Gastrocnemius medialis (tissue), 4 donors: Measurements from ENCODE around the gene PPP2R5E. TPM values are rescaled to one million over a fixed set of nuclear protein-coding genes. Genes with fewer than 3 reads are reported as not detected.
A peak's percentile ranks its signal among the peaks of the same experiment; 100 is the strongest.

Source experiments
- ATAC-seq, 2 donors: fragments of 150-250 bp; one replicate each; pipeline ENCODE4 v1.9.1; 2016
- DNase-seq, 2 donors: peaks; one replicate each; pipeline ENCODE4 v3.0.0-alpha.2; 2019
- H3K27ac ChIP-seq, 4 donors: fragments of 200-600 bp; sonication (generic); 1 replicate in 1 of 4; 2 replicates in 3 of 4; pipeline ENCODE4 v1.5.1; 2016 to 2018; ENCODE audit warnings: mild to moderate bottlenecking in 2 of 4, moderate library complexity in 1 of 4
- H3K27me3 ChIP-seq, 3 donors: fragments of 200-600 bp; sonication (generic) in 2 of 3; 1 replicate in 1 of 3; 2 replicates in 2 of 3; pipeline versions ENCODE4 v1.5.1 to v1.6.0; 2016 to 2019; ENCODE audit warnings: mild to moderate bottlenecking in 1 of 3, moderate library complexity in 1 of 3
- H3K36me3 ChIP-seq, 2 donors: fragments of 200-600 bp; sonication (generic) in 1 of 2; one replicate each; pipeline ENCODE4 v1.5.1; 2017 to 2018
- H3K4me1 ChIP-seq, 2 donors: fragments of 200-600 bp; sonication (generic) in 1 of 2; one replicate each; pipeline ENCODE4 v1.5.1; 2016 to 2017; ENCODE audit warnings: mild to moderate bottlenecking in 2 of 2
- H3K4me3 ChIP-seq, 4 donors: fragments of 200-600 bp; sonication (generic) in 3 of 4; 1 replicate in 1 of 4; 2 replicates in 3 of 4; pipeline ENCODE4 v1.5.1; 2016 to 2019; ENCODE audit warnings: mild to moderate bottlenecking in 2 of 4
- H3K9me3 ChIP-seq, 3 donors: fragments of 200-600 bp; sonication (generic) in 2 of 3; 1 replicate in 1 of 3; 2 replicates in 2 of 3; pipeline ENCODE4 v1.5.1; 2016 to 2019
- POLR2A ChIP-seq, 2 donors: fragments of 450-650 bp; IDR thresholded peaks; one replicate each; pipeline ENCODE4 v1.6.1; 2017; ENCODE audit warnings: antibody characterized with exemption in 2 of 2, mild to moderate bottlenecking in 2 of 2, moderate library complexity in 2 of 2
- in situ Hi-C, 4 donors: fragments of 200-750 bp; cut with MboI; loops; one replicate each; pipeline versions ENCODE4 v1.15.0 to v1.8.0; 2017; ENCODE audit warnings: low sequenced_read_pairs in 4 of 4
- intact Hi-C: fragments of 100-400 bp; cut with DNase I; formaldehyde crosslinking; loops from one replicate; pipeline ENCODE4 v1.15.1; 2023; ENCODE audit warnings: low total_unique reads
- total RNA-seq, 4 donors: library from RNA; depleted of rRNA; stranded (reverse); fragments of >200 nt; gene quantifications; one replicate each; pipeline versions ENCODE4 v1.1.0 to v1.2.3, GENCODE V29; 2016
- TF ChIP-seq, protein P1 (sequence below), 5 experiments: fragments of 450-650 bp in 3 of 5; fragments of 200-600 bp in 2 of 5; sonication (generic) in 2 of 5; IDR thresholded peaks in 4 of 5; conservative IDR thresholded peaks in 1 of 5; 1 replicate in 4 of 5; 2 replicates in 1 of 5; pipeline ENCODE4 v1.5.1; 2016 to 2019; ENCODE audit warnings: antibody characterized with exemption in 5 of 5, mild to moderate bottlenecking in 3 of 5, moderate library complexity in 3 of 5

Gene PPP2R5E
- total RNA-seq, 4 donors from 2014 or later: 14.6 to 25.8 (median 22.3) TPM

DNA sequence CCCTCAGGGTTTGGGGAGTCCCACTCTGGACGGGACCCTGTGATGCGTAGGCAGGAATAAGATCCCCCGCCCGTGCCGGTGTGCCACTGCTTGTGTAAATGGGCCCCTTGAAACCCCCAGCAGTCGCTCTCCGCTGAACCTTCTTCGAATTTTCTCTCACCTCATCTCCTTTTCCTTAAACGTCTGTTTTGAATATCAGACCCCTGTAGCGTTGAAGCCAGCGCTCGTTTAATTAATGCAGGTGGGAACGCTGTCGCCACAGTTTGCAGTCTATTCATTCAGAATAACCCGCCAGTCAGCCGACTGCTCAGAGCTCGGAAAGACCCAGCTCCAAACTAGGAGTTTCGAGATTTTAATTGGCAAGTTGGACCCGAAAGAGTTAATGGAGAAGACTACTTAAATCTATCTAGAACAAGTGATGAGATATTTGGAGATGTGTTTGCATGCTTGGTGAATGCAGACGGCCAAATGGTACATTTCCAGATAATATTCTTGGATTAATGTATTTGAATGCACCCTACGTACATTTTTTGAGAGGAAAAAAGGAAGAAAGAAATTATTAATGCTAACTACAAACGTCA lies 739 bp upstream of the PPP2R5E start:
- H3K27ac ChIP-seq: peak overlapping the region; percentile 87 to 96 (median 95)
- in situ Hi-C loops: loop anchor here in 3 of 4 donors (5.0 to 10.0 kb wide), 3 partner anchors 101 to 159 kb away; partner anchors contain the start of gene WDR89 (in 2 of the 3)
- ATAC-seq (no peak), DNase-seq (no peak)
- peaks cover 0 to 9% of the 10 kb centered on the region in 2 donors for H3K36me3 ChIP-seq
- TF ChIP-seq, protein P1, sequence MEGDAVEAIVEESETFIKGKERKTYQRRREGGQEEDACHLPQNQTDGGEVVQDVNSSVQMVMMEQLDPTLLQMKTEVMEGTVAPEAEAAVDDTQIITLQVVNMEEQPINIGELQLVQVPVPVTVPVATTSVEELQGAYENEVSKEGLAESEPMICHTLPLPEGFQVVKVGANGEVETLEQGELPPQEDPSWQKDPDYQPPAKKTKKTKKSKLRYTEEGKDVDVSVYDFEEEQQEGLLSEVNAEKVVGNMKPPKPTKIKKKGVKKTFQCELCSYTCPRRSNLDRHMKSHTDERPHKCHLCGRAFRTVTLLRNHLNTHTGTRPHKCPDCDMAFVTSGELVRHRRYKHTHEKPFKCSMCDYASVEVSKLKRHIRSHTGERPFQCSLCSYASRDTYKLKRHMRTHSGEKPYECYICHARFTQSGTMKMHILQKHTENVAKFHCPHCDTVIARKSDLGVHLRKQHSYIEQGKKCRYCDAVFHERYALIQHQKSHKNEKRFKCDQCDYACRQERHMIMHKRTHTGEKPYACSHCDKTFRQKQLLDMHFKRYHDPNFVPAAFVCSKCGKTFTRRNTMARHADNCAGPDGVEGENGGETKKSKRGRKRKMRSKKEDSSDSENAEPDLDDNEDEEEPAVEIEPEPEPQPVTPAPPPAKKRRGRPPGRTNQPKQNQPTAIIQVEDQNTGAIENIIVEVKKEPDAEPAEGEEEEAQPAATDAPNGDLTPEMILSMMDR (IDR thresholded peaks at IDR 0.05 in 4 of 5, conservative IDR thresholded peaks at IDR 0.05 in 1 of 5): no peak
- no peak for TF ChIP-seq POLR2A (IDR thresholded peaks at IDR 0.05)
- no peaks in the 10 kb centered on the region for H3K9me3 ChIP-seq
- H3K27me3 ChIP-seq: no peaks in the 10 kb centered on the region
- H3K4me1 ChIP-seq: peaks cover 28 to 30% of the 10 kb centered on the region in 2 donors
- H3K4me3 ChIP-seq: peak overlapping the region; percentile 73 to 98 (median 92)
- intact Hi-C loops: loop anchor here (1.0 to 2.0 kb wide), 4 partner anchors 98 to 183 kb away; no protein-coding TSS in a partner anchor

DNA sequence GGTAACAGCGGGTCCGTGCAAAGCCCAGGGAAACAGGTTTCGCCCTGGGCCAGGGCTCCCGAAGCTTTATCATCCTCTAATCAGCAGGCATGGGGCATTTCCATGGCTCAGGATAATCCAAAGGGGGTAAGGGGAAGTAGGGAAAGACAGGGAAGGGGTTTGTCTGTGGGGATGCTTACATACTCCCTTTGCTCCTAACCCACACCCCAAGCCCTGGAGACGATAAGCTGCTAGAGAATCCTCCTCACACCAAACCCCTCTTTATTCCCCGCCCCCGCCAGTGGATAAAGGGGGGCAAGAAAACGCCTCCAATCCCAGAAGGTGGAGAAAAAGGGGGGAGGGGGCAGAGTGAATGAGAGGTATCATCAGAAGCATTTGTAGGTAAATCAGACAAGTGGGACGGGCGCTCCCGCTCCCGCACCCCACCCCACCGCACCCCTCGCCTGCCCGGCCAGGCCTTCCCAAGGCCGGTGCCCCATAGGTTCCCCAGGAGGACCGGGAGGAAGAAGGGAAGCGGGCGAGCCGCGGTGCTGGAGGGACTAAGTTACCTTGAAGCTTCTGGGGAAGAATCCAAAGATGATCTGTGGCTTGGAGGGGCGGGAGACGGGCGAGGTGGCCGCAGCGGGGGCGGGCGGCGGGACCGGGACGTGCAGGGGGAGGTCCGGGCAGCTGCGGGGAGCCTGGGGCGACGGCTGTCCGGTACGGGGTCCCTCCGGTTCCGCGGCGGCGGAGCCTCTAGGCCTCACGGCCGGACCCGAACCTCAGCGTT lies 762 bp downstream of the PPP2R5E start:
- DNase-seq: peak in 1 of 2 donors; percentile 18
- peaks cover 0 to 24% of the 10 kb centered on the region in 2 donors for H3K36me3 ChIP-seq
- peak overlapping the region; percentile 87 to 96 (median 95) for H3K27ac ChIP-seq
- H3K4me1 ChIP-seq: peaks cover 28 to 30% of the 10 kb centered on the region in 2 donors
- intact Hi-C loops (loop anchor here (2.0 kb wide), 1 partner anchor 184 kb away; no protein-coding TSS in a partner anchor), in situ Hi-C loops (loop anchor here in 3 of 4 donors (5.0 to 10.0 kb wide), 3 partner anchors 102 to 158 kb away; partner anchors contain the start of gene WDR89 (in 2 of the 3))
- TF ChIP-seq POLR2A (IDR thresholded peaks at IDR 0.05): no peak
- TF ChIP-seq, protein P1 (IDR thresholded peaks at IDR 0.05 in 4 of 5, conservative IDR thresholded peaks at IDR 0.05 in 1 of 5): no peak
- H3K27me3 ChIP-seq: no peaks in the 10 kb centered on the region
- H3K9me3 ChIP-seq: no peaks in the 10 kb centered on the region
- H3K4me3 ChIP-seq: peak overlapping the region; percentile 73 to 98 (median 92)
- peak; percentile 34 to 41 for ATAC-seq

DNA sequence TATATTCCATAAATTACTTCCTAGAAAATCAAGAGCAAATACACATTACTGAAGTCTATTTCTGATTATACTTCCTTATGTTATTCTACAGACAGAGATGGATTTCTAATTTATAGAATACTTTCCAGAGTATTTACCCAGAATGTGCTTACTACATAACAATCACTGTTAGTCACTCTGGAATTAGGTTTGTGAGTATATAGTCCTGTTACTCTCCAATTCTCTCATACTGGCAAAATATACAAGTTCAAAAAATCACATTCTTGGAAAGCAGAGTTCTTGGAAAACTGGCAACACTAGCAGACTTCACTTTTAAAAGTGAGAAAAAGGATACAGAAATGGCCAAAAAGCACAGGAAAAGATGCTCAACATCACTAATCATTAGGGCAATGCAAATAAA lies 7.3 kb downstream of the PPP2R5E start:
- H3K36me3 ChIP-seq: peaks cover 0 to 24% of the 10 kb centered on the region in 2 donors
- DNase-seq (no peak), ATAC-seq (no peak)
- TF ChIP-seq POLR2A (IDR thresholded peaks at IDR 0.05): no peak
- TF ChIP-seq, protein P1 (IDR thresholded peaks at IDR 0.05 in 4 of 5, conservative IDR thresholded peaks at IDR 0.05 in 1 of 5): no peak
- no peaks in the 10 kb centered on the region for H3K9me3 ChIP-seq
- in situ Hi-C loops: no loop called here
- H3K4me3 ChIP-seq: no peak overlapping the region
- H3K27ac ChIP-seq: no peak overlapping the region
- no peaks in the 10 kb centered on the region for H3K27me3 ChIP-seq
- peaks cover 4% of the 10 kb centered on the region in 2 donors for H3K4me1 ChIP-seq
- intact Hi-C loops: no loop called here

DNA sequence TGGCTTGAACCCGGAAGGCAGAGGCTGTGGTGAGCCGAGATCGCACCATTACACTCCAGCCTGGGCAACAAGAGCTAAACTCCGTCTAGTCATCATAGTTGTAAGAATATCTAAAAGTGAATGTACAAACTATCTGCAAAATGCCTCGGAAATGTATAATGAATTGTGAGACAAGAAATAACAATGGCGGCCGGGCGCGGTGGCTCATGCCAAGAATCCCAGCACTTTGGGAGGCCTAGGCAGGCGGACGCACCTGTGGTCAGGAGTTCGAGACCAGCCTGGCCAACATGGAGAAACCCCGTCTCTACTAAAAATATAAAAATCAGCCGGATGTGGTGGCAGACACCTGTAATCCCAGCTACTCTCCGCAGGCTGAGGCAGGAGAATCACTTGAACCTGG lies 9.7 kb downstream of the PPP2R5E start:
- intact Hi-C loops: no loop called here

More for the DNA sequence above, 9.7 kb downstream of the PPP2R5E start:
- Histone ChIP-seq H3K4me3 (no peak overlapping the region), H3K27ac (no peak overlapping the region), H3K27me3 (no peaks in the 10 kb centered on the region), H3K9me3 (no peaks in the 10 kb centered on the region), H3K36me3 (peaks cover 0 to 11% of the 10 kb centered on the region in 2 donors), H3K4me1 (no peaks in the 10 kb centered on the region)
- no peak for ATAC-seq
- in situ Hi-C loops: no loop called here
- DNase-seq: no peak
- no peak for TF ChIP-seq POLR2A (IDR thresholded peaks at IDR 0.05)
- TF ChIP-seq, protein P1 (IDR thresholded peaks at IDR 0.05 in 4 of 5, conservative IDR thresholded peaks at IDR 0.05 in 1 of 5): no peak
